CD4-positive, alpha-beta T cell treated with Interleukin-6 for 4 hours (primary cell): ENCODE measurements around the gene FTCDNL1.

Source experiments
- DNase-seq: peaks from one replicate; pipeline ENCODE4 v3.0.0-alpha.2; 2020; ENCODE audit warnings: mixed read lengths

The FTCDNL1 gene

DNA sequence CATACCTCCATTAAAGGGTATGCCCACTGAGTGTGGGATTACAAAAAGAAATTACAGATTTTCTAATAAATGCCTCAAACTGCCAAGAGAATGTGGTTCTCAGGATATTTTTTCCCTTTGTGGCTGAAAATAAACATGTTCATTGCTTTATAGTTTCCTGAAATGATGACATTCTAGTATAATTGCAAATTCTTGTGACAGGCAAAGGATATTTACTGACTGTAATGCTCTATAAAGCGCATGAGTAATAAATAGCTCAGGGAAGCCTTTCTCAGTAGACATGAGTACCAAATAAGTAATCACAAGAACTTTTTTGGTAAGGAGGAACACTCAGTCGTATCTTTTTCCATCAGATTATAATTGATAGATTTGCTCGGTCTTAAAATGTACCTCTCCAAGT is 72.3 kb downstream of the FTCDNL1 start:
- no peak for DNase-seq

GRCh38 chr2:199777916-199778315 is 73.1 kb downstream of the FTCDNL1 start:
- no peak for DNase-seq

- no peak for DNase-seq
Measured at GRCh38 chr2:199777315-199777714, 73.7 kb downstream of the FTCDNL1 start.

- no peak for DNase-seq
Measured at GRCh38 chr2:199775267-199775666, 75.7 kb downstream of the FTCDNL1 start.

DNA sequence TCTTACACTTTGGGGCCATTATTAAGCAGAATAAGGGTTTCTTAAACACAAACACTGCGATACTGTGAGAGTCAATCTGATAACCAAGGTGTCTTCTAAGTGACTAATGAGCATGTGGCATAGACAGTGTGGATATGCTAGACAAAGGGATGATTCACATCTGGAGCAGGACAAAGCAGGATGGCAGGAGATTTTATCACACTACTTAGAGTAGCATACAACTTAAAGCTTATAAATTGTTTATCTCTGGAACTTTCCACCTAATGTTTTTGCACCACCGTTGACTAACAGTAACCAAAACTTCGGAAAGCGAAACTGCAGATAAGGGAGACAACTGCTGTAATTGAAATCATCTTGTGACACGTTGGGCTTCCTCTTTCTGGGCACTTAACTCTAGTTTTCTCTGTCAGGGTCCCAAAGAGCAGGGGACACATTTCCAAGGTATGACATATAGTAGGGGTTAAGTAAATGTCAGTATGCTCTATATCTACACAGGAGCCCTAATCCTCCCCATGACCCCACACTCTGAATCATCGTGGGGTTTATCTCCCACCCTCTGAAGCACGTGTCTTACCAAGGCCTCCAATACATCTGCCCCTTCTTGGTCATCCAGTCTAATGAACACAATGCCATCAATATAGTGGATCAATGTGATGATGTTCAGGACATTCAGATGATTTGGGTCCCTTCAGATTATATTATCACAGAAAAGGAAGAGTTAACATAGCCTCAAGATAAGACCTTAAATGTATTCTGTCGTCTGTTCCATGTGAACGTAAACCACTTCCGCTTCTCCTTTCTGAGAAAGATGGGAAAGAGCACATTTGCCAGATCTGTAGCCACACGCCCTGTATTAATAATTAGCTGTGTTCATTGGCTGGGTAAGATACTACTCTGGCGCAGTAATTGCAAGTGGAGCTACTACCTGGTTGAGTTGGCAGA is 78.7 kb downstream of the FTCDNL1 start:
- DNase-seq, result no peak

DNA sequence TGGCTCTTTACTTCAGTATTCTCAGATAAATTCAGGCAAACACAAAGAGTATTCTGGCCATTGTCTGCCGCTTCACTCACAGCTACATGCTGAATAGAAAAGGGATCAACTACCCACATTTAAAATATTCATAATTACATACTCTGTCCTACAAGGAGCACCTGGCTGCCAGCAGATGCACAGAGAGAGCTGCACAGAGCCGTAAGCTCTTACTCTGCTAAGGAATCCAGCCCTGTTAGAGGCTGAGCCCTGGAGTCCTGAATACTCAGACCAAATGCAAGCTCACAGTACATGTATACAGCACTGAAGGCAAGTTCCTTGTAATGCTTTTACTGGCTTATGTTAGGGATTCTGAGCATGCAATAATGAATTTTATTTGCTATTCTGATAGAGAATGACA is 80.3 kb downstream of the FTCDNL1 start:
- no peak for DNase-seq

DNA sequence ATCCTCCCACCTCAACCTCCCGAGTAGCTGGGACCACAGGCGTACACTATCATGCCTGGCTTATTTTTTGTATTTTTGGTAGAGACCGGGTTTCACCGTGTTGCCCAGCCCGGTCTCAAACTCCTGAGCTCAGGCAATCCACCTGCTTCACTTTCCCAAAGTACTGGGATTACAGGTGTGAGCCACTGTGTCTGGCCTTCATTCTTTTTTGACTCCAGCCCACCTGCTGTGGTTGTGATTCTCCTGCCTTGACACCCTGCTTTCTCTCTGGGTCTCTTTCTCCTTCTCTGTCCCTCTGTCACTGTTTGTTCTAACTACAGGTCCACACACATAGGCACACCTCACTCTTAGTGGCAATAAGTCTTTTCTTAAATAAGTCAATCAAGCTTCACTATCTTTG is 85.3 kb downstream of the FTCDNL1 start:
- no peak for DNase-seq

- DNase-seq, result no peak
Measured at GRCh38 chr2:199764273-199764800, 86.7 kb downstream of the FTCDNL1 start.

- no peak for DNase-seq
Measured at GRCh38 chr2:199762963-199763362, 88.0 kb downstream of the FTCDNL1 start.

DNA sequence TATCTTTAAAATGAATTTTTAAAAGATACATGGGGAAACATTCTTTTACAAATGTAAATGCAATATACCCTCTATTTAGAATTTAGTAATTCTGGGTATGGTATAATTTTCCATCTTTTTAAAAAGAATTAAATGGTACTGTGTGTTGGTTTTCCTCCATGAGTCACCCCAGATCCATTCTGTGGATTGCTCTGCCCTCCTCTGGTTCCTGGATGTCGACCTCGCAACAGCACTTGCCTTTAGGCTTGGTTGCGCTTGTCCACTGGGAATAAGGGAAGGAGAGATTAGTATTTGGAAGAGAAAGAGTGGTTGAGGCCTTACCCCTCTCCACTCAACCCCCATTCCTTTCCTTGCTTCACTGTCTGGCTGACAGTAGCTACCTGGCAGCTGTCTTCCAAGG is 90.4 kb downstream of the FTCDNL1 start:
- no peak for DNase-seq

DNA sequence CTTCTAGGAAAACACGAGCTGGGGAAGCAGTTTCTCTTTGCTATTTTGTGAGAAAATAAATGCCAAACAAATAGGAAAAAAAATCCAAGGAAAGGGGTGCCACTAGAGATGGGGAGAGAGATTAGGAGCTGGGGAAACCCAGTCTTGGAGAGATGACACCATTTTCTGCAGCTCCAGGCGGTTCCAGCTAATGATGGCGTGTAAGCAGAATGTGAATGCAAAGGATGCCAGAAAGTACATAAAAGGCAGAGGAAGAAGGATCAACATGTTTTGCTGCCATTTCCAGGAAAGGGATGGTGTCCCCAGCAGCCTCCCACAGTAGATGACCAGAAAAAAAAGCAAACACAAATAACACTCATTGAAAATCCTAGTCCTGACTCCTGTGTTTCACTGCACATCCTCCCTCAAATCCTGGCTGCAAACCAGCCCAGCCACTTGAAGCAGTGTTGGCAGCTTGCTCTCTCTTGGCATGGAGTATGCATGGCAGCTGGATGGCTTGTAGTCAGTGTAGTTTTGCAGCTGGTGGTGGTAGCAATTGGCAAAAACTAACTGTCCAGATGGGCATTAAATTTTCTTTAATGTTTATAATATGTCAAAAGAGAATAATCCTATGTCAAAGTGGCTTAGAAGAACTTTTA is 93.6 kb downstream of the FTCDNL1 start:
- DNase-seq, result no peak

- DNase-seq, result no peak
Measured at GRCh38 chr2:199756743-199757142, 94.2 kb downstream of the FTCDNL1 start.

GRCh38 chr2:199756211-199756610 is 94.8 kb downstream of the FTCDNL1 start:
- DNase-seq, result no peak

DNA sequence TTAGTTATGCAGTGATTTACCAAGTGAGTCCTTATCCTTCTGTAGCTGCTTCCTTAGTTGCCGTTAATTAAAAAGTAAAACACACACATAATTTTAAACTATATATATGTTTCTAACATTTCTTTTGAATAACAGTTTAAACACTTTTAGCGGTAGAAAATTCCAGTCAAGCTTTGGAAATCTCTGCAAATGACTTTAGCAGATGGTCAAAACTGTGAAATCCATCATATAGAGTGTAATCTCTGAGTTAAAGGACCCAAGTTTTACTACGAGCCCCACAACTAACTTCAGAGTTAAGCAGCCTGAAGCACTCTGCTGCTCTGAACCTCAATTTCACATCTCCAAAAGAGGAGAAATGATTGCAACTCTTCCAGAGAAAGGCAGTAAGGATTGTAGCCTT is 96.2 kb downstream of the FTCDNL1 start:
- DNase-seq, result no peak

GRCh38 chr2:199751492-199752120 is 99.4 kb downstream of the FTCDNL1 start:
- no peak for DNase-seq

DNA sequence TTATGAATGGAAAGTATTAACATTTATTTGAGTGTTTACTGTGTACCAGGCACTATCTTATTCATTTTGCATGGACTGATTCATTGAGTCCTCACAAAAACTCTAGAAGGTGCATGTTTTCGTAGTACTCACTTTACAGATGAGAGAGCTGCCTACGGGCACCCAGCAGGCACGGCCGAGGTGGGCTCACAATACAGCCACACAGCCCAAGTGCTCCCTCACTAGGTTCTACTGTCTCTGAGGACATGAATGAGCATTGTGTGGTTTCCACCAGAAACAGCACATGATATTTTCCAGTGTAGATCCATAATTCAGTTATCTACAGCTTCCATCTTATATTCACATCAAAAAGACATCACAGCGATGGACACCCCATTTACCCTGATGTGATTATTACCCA is 101.4 kb downstream of the FTCDNL1 start:
- no peak for DNase-seq

DNA sequence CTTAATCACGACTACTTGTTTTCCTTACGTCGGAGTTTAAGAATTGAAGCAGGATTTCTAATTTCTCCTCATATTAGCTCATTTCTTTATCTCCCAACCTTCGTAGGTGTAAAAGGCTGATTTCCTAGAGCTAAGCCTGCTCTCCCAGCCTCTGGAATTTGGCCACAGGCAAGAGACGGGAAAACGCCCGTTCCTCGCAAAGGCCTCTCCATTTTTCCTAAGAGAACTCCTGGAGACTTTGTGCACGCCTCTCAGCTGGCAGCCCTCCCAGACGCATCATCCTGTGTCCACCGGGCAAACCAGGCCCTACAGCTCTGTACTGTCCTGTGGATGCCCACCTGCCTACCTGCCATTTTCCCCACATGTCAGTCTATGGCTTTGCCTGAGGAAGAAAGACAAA is 106.3 kb downstream of the FTCDNL1 start:
- DNase-seq, result no peak

DNA sequence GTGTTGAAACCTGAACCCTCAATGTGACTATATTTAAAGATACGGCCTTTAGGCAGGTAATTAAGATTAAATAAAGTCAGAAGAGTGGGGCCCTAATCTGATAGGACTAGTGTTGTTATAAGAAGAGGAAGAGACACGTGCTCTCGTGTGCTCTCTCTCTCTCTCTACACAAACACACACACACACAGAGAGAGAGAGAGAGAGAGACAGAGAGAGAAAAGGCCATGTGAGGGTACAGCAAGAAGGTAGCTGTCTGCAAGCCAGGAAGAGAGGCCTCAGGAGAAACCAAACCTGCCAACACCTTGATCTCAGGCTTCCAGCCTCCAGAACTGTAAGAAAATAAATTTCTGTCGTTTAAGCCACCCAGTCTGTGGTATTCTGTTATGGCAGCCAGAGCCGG is 106.7 kb downstream of the FTCDNL1 start:
- DNase-seq, result no peak

- DNase-seq, result no peak
Measured at GRCh38 chr2:199743415-199744120, 107.4 kb downstream of the FTCDNL1 start.

DNA sequence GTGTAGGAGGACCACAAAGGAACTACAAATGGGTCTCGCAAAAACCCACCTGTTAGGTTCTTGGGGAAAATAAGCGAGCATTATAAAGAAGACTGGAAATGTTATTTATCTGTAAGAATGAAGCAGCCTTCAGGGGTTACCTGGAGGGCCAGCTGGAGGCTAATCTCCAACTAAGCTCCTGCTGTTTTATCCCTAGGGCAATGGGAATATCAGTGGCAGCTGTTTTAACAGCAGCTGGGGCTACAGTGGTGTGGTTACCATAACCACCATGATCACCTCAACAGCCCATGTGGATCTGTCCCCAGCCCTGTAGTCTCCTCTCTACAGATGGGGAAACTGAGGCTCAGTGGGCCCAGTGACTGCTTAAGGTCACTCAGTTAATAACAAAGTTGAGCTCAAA is 108.1 kb downstream of the FTCDNL1 start:
- DNase-seq, result no peak

DNA sequence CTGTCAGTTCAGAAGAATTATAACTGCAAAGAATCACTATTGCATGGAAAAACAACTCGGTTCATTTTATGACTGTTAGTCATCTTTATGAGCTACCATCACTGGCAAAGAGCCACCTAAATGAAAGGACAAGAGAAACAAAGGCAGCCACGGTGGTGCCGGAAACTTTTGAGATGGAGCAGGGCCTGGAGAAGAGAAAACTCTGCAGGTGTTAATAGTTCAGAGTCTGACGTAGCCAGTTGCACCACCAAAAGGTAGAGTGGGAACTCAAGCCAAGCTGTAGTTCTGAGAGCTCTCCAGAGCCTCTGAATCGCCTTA is 110.9 kb downstream of the FTCDNL1 start:
- DNase-seq, result no peak

- peak; percentile 58 for DNase-seq
Measured at GRCh38 chr2:199739413-199740110, 111.4 kb downstream of the FTCDNL1 start.
